ENCODE measurements around the gene GNPAT. TPM values are rescaled to one million over a fixed set of nuclear protein-coding genes. Genes with fewer than 3 reads are reported as not detected.

The GNPAT gene
- total and polyA plus RNA-seq, 4 donors, result 14.7 to 32.0 (median 22.7) TPM

GRCh38 chr1:231216498-231216897 lies 24.5 kb upstream of the GNPAT start:
- WGBS, result 59% methylated on average over 4 of the region's 4 CpGs
- DNase-seq (ENCODE audit: low spot score), result no peak
- no peaks in the 10 kb centered on the region for H3K36me3 ChIP-seq (ENCODE audit: control insufficient read depth in 4 of 4, insufficient read depth in 3 of 4, low read depth in 1 of 4, low read length in 3 of 4)
- H3K27me3 ChIP-seq (ENCODE audit: control insufficient read depth in 4 of 4, insufficient read depth in 4 of 4, low read length in 3 of 4), result no peaks in the 10 kb centered on the region
- H3K9me3 ChIP-seq (ENCODE audit: control insufficient read depth in 4 of 4, low read length in 3 of 4), result no peaks in the 10 kb centered on the region
- no peak overlapping the region for H3K9ac ChIP-seq (ENCODE audit: low read depth in 1 of 2, low read length in 2 of 2)
- H3K4me1 ChIP-seq (ENCODE audit: control insufficient read depth in 4 of 4, insufficient read depth in 4 of 4, low read length in 3 of 4), result peaks cover 0 to 14% (median 3%) of the 10 kb centered on the region in 4 donors
- H3K27ac ChIP-seq (ENCODE audit: low read depth in 1 of 2, low read length in 2 of 2), result no peak overlapping the region
- TF ChIP-seq RXRA (IDR thresholded peaks at IDR 0.05) (no peak), GABPA (IDR thresholded peaks at IDR 0.05 in 1 of 2, conservative IDR thresholded peaks at IDR 0.05 in 1 of 2) (no peak), HNF4A (conservative IDR thresholded peaks at IDR 0.05) (no peak), FOXA1 (IDR thresholded peaks at IDR 0.05) (no peak), FOXA2 (IDR thresholded peaks at IDR 0.05) (no peak), ATF3 (IDR thresholded peaks at IDR 0.05) (no peak), CTCF (IDR thresholded peaks at IDR 0.05; ENCODE audit: low read depth, low read length, missing input control) (no peak), ZBTB33 (IDR thresholded peaks at IDR 0.05) (no peak), REST (IDR thresholded peaks at IDR 0.05) (no peak), NR2F2 (IDR thresholded peaks at IDR 0.05) (no peak), SP1 (IDR thresholded peaks at IDR 0.05) (no peak), EGR1 (IDR thresholded peaks at IDR 0.05; ENCODE audit: low read depth in 2 of 2) (no peak), RAD21 (IDR thresholded peaks at IDR 0.05) (no peak)
- TF ChIP-seq, protein P1, sequence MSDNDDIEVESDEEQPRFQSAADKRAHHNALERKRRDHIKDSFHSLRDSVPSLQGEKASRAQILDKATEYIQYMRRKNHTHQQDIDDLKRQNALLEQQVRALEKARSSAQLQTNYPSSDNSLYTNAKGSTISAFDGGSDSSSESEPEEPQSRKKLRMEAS (IDR thresholded peaks at IDR 0.05), result no peak
- H3K4me3 ChIP-seq (ENCODE audit: low read depth in 1 of 3, low read length in 3 of 3), result no peak overlapping the region

GRCh38 chr1:231217056-231217455 lies 24.0 kb upstream of the GNPAT start:
- DNase-seq (ENCODE audit: low spot score), result no peak
- H3K27me3 ChIP-seq (ENCODE audit: control insufficient read depth in 4 of 4, insufficient read depth in 4 of 4, low read length in 3 of 4), result no peaks in the 10 kb centered on the region
- TF ChIP-seq ATF3 (IDR thresholded peaks at IDR 0.05) (no peak), FOXA1 (IDR thresholded peaks at IDR 0.05) (no peak), ZBTB33 (IDR thresholded peaks at IDR 0.05) (no peak), HNF4A (conservative IDR thresholded peaks at IDR 0.05) (no peak), FOXA2 (IDR thresholded peaks at IDR 0.05) (no peak), NR2F2 (IDR thresholded peaks at IDR 0.05) (no peak), JUND (IDR thresholded peaks at IDR 0.05) (no peak), RAD21 (IDR thresholded peaks at IDR 0.05) (no peak), HNF4G (IDR thresholded peaks at IDR 0.05) (no peak), EGR1 (IDR thresholded peaks at IDR 0.05; ENCODE audit: low read depth in 2 of 2) (no peak), RXRA (IDR thresholded peaks at IDR 0.05) (no peak), YY1 (IDR thresholded peaks at IDR 0.05) (no peak), TAF1 (conservative IDR thresholded peaks at IDR 0.05) (no peak), GABPA (IDR thresholded peaks at IDR 0.05 in 1 of 2, conservative IDR thresholded peaks at IDR 0.05 in 1 of 2) (no peak)
- TF ChIP-seq, protein P1 (IDR thresholded peaks at IDR 0.05), result no peak

More at GRCh38 chr1:231217056-231217455, 24.0 kb upstream of the GNPAT start:
- H3K36me3 ChIP-seq (ENCODE audit: control insufficient read depth in 4 of 4, insufficient read depth in 3 of 4, low read depth in 1 of 4, low read length in 3 of 4), result no peaks in the 10 kb centered on the region
- 93% methylated on average over 11 of the region's 11 CpGs for WGBS
- H3K9me3 ChIP-seq (ENCODE audit: control insufficient read depth in 4 of 4, low read length in 3 of 4), result no peaks in the 10 kb centered on the region
- H3K9ac ChIP-seq (ENCODE audit: low read depth in 1 of 2, low read length in 2 of 2), result no peak overlapping the region
- peaks cover 0 to 14% (median 1%) of the 10 kb centered on the region in 4 donors for H3K4me1 ChIP-seq (ENCODE audit: control insufficient read depth in 4 of 4, insufficient read depth in 4 of 4, low read length in 3 of 4)
- no peak overlapping the region for H3K27ac ChIP-seq (ENCODE audit: low read depth in 1 of 2, low read length in 2 of 2)
- H3K4me3 ChIP-seq (ENCODE audit: low read depth in 1 of 3, low read length in 3 of 3), result no peak overlapping the region
